ENCODE results near the gene VWC2L. TPM values are rescaled to one million over a fixed set of nuclear protein-coding genes. Genes with fewer than 3 reads are reported as not detected.

Gene VWC2L
- total and polyA plus RNA-seq, 12 donors, result not detected

DNA sequence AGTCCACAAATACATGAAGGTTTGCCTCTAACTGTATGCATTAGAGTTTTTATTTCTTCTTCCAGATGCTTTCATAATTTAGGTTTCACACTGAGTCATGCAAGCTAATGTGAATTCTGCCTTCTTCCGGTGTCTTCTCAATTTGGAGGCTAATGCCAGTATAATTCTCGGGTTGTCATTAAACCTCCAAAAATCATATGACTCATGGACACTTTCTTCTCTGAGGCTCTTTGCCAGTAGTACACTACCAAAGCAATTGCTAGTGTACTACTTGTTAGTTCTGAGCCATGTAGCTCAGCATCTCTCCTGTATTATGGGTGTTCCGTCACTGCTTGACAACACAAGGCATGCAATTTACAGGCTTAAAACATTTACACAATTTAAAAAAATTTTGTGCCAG, 137.1 kb downstream of the VWC2L start:
- Histone ChIP-seq H3K9me3 (no peaks in the 10 kb centered on the region), H3K36me3 (no peaks in the 10 kb centered on the region), H3K27me3 (no peaks in the 10 kb centered on the region), H3K4me3 (no peak overlapping the region), H3K4me1 (no peaks in the 10 kb centered on the region), H3K27ac (no peak overlapping the region)
- 58 to 60% methylated on average over 3 of the region's 3 CpGs for WGBS, 2 donors
- TF ChIP-seq, protein P1, sequence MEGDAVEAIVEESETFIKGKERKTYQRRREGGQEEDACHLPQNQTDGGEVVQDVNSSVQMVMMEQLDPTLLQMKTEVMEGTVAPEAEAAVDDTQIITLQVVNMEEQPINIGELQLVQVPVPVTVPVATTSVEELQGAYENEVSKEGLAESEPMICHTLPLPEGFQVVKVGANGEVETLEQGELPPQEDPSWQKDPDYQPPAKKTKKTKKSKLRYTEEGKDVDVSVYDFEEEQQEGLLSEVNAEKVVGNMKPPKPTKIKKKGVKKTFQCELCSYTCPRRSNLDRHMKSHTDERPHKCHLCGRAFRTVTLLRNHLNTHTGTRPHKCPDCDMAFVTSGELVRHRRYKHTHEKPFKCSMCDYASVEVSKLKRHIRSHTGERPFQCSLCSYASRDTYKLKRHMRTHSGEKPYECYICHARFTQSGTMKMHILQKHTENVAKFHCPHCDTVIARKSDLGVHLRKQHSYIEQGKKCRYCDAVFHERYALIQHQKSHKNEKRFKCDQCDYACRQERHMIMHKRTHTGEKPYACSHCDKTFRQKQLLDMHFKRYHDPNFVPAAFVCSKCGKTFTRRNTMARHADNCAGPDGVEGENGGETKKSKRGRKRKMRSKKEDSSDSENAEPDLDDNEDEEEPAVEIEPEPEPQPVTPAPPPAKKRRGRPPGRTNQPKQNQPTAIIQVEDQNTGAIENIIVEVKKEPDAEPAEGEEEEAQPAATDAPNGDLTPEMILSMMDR (IDR thresholded peaks at IDR 0.05), result no peak
- intact Hi-C loops (cut with DNase I), result no loop called here
- DNase-seq, result no peak
- ATAC-seq, result no peak

DNA sequence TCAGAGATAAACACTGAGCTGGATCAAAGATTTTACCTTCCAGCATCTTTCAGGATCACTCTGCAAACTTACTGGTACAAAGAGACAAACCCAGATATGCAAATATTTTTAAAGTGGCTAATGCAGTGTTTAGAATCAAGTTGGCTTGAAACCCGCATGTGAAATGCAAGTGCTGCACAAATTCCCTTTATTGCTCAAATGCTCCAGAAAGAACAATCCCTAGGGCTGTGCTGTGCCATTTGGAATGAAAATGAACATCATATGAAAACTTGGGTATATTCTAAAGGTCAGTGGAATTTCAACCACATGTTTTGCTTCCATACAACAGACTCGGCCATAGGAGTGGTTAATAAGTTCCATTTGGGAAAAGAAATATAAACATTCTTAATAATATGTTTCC, 139.1 kb downstream of the VWC2L start:
- Histone ChIP-seq H3K9me3 (no peaks in the 10 kb centered on the region), H3K27ac (no peak overlapping the region), H3K4me1 (no peaks in the 10 kb centered on the region), H3K4me3 (no peak overlapping the region), H3K27me3 (no peaks in the 10 kb centered on the region), H3K36me3 (no peaks in the 10 kb centered on the region)
- 84 to 89% methylated on average over 2 of the region's 2 CpGs for WGBS, 2 donors
- DNase-seq (no peak), ATAC-seq (no peak)
- intact Hi-C loops (cut with DNase I), result no loop called here
- TF ChIP-seq, protein P1 (IDR thresholded peaks at IDR 0.05), result no peak

DNA sequence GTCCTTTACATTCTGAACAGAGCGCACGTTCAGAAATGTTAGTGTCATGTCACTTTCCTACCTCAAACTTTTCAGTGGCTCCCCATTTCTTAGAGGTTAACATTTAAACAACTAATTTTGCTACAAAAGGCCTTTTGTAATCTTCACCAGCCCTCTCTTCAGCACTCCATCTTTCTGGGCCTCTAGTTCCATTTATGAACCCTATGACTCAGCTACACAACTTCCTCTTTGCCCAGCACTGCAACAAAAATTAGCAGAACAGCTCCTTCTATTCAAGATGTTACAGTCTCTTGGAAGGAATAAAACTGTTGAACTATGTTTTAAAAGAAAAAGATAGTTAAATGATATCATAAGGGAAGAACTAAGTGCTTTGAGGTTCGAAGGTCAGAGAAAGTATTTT, 139.9 kb downstream of the VWC2L start:
- H3K27ac ChIP-seq, result no peak overlapping the region
- intact Hi-C loops (cut with DNase I), result no loop called here
- H3K4me3 ChIP-seq, result no peak overlapping the region
- no peaks in the 10 kb centered on the region for H3K9me3 ChIP-seq
- no peaks in the 10 kb centered on the region for H3K4me1 ChIP-seq
- no peaks in the 10 kb centered on the region for H3K36me3 ChIP-seq
- DNase-seq, result no peak
- H3K27me3 ChIP-seq, result no peaks in the 10 kb centered on the region
- no peak for ATAC-seq
- TF ChIP-seq, protein P1 (IDR thresholded peaks at IDR 0.05), result no peak
- WGBS, 2 donors, result 85 to 87% methylated on average over 3 of the region's 3 CpGs

DNA sequence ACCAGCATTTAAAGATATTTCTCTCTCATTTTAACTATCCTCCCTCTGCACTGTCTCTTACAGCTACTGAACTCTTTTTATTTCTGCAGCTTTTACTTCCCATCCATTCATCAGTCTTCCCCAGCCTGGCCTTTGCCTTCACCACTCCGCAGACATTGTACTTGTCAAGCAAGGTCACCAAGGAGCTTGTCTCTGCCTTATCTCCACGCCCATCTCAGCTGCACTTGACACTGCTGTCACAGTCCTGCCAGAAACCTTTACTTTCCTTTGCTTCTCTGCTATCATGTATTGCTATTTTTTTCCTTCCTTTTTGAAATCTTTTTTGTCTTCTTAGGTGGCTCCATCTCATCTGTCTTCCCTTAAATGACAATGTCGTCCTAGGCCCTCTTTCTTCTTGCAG, 147.0 kb downstream of the VWC2L start:
- intact Hi-C loops (cut with DNase I), result no loop called here
- no peaks in the 10 kb centered on the region for H3K36me3 ChIP-seq
- DNase-seq (no peak), ATAC-seq (no peak)
- no peaks in the 10 kb centered on the region for H3K4me1 ChIP-seq
- H3K27ac ChIP-seq, result no peak overlapping the region
- no peaks in the 10 kb centered on the region for H3K27me3 ChIP-seq
- H3K9me3 ChIP-seq, result no peaks in the 10 kb centered on the region
- TF ChIP-seq, protein P1 (IDR thresholded peaks at IDR 0.05), result no peak
- 77% methylated on average over 3 of the region's 3 CpGs for WGBS, 2 donors
- no peak overlapping the region for H3K4me3 ChIP-seq

DNA sequence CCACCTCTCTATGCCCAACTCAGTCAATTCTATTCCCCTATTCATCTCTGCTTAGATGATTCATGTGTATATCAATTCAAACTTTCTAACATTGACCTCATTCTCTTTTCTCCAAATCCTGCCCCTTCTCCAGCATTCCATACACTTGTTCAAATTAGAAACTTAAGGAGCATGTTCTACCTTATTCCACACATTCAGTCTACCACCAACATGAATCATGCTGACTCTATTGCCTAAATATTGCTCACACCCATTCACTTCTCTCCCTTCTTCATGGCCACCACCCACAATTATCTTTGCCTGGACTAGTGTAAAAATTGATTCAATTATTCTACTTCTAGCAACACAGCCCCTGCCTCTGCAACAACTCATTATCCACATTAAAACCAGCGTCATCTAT, 147.5 kb downstream of the VWC2L start:
- intact Hi-C loops (cut with DNase I), result no loop called here
- Histone ChIP-seq H3K27me3 (no peaks in the 10 kb centered on the region), H3K9me3 (no peaks in the 10 kb centered on the region), H3K27ac (no peak overlapping the region), H3K36me3 (no peaks in the 10 kb centered on the region), H3K4me1 (no peaks in the 10 kb centered on the region), H3K4me3 (no peak overlapping the region)
- 89 to 90% methylated on average over 1 of the region's 1 CpG for WGBS, 2 donors
- DNase-seq (no peak), ATAC-seq (no peak)
- TF ChIP-seq, protein P1 (IDR thresholded peaks at IDR 0.05), result no peak
